NCI-H2107 treated with DMSO at 0.1 percent for 48 hours (cell line): ENCODE results near the gene PRKAB1.
"Not testable (repeated sequence)": the region's sequence is repeated elsewhere in the genome, so short reads cannot be mapped to it uniquely, and the experiment has no call there.

Experiments used
- DNase-seq: peaks from one replicate; lab custom pipeline; 2025; ENCODE audit not compliant: unreplicated experiment; lab: John Stamatoyannopoulos, UW

Gene PRKAB1, protein sequence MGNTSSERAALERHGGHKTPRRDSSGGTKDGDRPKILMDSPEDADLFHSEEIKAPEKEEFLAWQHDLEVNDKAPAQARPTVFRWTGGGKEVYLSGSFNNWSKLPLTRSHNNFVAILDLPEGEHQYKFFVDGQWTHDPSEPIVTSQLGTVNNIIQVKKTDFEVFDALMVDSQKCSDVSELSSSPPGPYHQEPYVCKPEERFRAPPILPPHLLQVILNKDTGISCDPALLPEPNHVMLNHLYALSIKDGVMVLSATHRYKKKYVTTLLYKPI

DNA sequence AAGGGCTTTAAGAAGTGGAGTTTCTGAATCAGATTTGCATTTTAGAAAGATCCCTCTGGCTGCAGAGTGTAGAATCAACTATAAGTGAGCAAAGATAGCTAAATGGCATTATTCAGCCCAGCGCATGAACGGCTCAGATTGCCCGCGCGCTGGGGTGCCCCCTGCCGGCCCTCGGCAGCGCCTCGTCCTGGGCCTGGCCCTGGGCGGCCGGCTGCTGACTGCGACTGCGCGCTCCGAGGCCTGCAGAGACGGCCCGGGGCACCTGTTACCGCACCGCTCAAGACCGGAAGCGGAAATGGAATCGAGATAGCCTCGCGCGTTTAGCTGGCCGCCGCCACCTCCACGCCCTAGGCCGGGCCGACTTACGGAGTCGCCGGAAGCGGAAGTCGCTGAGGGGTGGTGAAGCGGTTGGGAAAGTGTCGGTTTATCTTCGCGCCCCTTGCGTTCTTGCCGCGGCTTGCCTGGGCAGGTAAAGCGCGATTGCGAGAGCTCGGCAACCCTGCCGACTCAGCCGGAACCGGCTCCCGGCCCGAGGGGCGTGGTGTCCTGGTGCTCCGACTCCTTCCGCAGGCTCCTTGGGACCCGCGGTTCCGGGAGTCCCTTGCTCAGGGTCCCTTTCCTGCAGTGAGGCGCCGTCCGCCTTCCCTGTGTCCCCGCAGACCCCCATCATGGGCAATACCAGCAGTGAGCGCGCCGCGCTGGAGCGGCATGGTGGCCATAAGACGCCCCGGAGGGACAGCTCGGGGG lies at the start of gene PRKAB1:
Gene PRKAB1, plus strand, starts transcription at position 557 of the 747 bp plus-strand sequence. Its CDS starts 112 bp downstream, at position 669.
- peak; percentile 93 for DNase-seq

DNA sequence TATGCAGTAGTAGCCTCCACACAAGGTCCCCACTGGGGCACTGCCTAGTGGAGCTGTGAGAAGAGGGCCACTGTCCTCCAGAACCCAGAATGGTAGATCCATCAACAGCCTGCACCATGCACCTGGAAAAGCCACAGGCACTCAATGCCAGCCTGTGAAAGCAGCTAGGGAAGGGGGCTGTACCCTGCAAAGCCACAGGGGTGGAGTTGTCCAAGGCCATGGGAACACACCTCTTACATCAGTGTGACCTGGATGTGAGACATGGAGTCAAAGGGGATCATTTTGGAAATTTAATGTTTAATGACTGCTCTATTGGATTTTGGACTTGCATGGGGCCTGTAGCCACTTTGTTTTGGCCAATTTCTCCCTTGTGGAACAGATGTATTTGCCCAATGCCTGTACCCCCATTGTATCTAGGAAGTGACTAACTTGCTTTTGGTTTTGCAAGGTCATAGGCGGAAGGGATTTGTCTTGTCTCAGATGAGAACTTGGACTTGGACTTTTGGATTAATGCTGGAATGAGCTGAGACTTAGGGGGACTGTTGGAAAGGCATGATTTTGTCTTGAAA lies 49.5 kb upstream of the PRKAB1 start:
- not testable (repeated sequence) for DNase-seq

DNA sequence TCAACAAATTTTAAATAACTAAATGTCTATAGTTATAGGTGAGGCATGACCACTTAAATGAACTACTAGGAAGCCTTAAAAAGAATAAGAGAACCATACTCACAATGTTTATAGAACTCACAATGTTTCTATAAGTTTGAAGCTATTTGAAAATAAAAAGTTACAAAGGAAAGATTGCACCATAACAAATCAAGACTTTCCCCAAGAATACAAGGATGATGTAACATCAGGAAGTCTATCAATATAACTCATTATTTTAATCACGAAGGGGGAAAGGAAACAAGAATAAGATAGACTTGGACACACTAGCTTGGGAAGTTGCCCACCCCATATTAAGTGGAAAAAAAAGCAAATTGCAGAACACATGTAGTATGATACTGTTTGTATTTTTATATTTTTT lies 47.4 kb upstream of the PRKAB1 start:
- DNase-seq = no peak

DNA sequence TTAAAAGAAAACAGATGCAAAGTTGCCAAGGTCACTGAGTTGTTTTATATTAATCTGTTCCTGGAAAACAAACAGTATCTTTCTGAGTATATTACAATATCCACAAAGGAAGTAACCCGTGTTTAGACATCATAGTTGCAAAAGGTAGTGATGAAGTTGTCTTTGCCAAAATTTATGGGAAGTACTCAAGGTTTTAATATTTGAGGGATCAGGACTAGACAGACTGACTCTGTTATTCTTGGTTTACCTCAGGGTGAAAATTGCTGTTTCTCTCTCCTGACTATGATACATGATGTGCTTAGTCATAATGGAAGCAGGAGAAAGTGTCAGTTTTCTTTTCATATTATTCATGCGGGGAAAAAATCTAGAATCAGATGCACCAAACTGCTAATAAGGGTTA lies 46.1 kb upstream of the PRKAB1 start:
- DNase-seq = no peak

DNA sequence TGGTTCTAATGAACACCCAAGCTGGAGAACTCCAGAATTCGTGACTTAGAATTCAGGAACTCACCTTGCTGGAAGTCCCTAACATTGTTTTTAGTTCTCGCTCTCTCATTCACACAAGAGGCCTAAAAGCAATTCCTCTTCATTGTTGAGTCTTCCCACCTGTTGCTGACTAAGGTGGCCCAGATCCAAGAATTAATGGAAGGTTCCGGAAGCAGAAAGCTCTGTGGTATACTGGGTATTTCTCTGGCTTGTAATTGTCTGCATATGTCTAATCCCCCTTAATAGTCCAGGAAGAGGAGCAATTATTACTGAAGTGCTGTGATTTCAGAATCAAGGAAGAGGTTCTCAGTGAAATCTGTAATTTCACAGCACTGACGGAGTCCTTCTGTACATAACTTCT lies 43.0 kb upstream of the PRKAB1 start:
- DNase-seq = peak; percentile 89

DNA sequence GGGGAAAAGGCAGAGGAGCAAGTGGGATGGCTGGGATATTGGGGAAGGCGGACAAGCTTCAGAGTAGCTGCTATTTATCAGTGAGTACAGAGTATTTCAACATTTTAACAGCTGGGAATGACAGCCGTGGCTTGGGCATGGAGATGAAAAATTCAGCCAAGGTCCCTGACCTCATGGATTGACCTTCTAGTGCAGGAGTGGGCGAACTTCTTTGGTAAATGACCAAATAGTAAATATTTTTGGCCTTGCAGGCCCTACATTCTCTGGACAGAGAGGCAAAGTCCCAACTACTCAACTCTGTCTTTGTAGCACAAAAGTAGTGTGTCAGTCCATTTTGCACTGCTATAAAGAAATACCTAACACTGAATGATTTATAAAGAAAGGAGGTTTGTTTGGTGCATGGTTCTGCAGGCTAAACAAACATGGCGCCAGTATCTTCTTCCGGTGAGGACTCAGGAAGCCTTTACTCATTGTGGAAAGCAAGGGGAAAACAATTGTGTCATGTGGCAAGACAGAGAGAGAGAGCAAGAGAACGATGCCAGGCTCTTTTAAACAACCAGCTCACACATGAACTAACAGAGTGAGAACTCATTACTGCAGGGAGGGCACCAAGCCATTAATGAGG lies 40.8 kb upstream of the PRKAB1 start:
- no peak for DNase-seq

DNA sequence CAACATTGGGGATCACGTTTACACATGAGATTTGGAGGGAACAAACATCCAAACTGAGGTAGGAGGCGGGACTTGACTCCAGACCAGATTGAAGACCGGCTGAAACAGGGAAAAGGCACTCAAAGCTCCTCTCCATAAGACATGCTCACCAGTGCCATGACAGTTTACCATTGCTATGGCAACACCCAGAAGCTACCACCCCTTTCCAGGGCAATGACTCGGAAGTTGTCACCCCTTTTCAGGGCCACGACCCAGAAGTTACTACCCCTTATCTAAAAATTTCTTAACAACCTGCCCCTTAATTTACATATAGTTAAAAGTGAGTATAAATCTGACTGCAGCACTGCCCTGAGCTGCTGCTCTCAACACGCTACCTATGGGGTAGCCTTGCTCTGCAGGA lies 40.2 kb upstream of the PRKAB1 start:
- DNase-seq = no peak

DNA sequence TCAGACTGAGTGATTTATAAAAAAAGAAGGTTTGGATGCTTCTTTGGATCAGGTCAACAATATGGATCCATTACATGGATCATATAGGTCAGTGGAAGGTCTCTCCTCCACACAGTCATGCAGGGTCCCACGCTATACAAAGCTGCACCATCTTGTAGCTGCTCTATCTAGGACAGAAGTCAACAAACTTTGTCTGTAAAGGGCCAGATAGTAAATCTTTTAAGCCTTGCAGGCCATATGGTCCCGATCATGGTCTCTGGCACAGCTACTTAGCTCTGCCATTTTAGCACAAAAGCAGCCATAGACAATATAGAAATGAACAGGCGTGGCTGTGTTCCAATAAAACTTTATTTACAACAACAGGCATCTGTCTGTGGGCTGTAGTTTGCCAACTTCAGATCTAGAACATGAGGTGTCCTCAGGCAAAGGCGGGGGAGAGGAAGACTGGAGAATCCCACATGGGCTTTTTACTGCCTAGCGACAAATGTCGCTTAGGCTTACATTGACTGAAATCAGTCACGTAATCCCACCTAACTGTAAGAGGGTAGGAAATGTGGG lies 37.6 kb upstream of the PRKAB1 start:
- DNase-seq = no peak

DNA sequence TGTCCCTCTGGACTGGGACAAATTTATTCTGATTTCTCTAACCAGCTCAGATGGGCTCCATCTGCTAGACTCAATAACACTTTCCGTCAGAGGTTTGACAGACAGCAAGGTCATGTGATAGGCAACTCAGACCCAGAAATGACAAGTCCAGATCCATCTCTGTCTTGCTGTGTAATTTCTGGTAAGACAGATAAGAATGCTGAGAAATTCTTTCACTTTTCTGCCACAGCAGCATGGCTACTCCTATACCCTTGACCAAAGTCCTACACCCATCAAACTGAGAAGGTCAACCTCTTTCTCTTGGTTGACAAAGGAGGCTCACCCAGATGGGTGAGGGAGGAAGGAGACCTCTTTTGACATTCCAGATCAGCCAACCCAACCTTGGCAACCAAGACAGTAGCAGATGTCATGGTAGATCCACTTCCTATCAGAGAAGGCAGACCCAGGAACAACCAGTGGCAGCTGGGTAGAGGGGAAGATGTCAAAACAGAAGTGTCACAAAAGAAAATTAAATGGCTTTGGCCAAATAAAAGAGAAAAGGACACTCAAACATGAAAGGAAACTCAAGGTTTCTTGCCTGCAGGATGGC lies 36.9 kb upstream of the PRKAB1 start:
- DNase-seq = no peak

DNA sequence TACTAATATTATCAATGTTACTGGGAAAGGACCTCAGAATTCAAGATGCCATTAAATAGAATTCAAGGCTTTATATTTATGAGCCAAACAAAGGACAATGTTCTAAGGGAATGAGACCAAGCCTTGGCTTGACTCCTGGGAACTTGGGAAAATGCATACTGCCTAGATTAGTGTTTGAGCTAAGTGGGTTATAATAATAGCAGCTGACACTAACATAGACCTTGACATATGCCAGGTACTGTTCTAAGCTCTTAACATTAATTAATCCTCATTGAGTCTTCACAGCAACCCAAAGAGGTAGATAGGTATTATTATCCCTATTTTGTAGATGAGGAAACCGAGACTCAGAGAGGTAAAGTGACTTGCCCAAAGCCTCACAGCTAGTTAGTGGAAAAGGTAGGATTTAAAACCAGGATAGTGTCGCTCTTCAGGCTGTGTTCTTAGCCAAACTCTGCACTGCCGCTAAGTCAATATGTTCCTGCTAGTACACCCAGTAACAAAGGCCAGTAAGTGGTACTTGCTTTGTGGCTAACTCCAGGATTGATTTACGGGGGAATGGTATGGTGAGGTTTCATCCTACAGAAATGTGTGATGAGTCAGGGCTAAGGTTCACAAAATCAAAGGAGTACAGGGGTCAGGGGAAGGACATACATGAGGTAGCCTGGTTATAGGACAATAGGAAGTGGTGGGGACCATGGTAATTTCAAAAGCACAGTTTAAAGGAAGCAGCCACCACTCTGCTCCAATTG lies 35.8 kb upstream of the PRKAB1 start:
- DNase-seq = no peak

DNA sequence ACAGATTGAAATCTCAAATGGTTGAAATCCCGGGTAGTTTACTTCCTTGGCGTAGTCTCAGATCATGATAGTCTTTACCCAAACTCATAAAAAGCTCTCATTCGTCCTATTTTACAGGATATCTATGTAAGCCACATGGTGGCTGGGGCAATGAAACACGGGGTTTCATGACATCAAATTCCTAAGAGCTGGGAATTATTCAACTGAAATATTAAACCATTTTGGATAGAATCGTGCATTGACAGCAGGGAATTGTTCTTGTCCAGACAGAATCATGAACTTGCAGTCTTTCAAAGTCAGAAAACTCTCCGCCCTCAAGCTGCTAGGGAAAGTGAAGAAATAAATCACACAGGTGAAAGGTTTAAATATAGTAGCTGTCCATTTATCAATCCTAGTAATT lies 33.2 kb upstream of the PRKAB1 start:
- DNase-seq = no peak

DNA sequence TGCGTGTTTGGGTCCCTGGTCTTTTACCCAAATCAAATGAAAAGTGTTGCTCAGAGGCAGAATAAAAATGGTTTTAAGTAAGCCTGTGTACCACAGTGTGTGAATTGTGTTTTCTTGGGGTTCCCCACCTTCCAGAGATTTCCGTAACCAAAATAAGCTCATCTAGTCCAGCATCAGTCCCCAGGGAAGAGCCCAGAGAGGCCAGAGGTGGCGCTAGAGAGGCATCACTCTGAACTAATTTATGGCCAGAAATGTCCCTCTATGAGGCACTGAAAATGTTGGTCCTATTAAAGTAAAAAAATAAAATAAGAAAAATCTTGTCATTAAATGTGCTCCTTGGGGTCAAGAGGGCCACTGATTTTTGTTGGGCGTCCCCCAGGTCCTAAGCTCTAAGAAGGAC lies 24.9 kb upstream of the PRKAB1 start:
- DNase-seq = no peak

DNA sequence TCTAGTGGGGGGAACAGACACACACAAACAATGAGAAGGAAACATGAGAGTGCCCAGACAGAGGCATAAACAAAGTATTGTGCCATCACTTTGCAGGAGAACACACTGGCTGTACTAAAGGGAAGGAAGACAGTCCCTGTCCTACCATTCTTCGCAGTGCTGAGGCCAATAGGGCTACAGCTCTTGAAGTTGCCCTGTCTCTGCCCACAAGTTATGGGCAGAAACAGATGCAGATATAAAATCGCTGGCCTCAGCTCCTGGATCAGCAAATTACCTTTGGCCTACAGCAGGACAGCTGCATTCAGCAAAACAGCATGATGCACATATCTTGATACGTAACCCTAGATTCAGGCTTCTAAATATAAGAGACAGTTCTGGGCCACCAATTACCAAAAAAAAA lies 23.0 kb upstream of the PRKAB1 start:
- DNase-seq = no peak

DNA sequence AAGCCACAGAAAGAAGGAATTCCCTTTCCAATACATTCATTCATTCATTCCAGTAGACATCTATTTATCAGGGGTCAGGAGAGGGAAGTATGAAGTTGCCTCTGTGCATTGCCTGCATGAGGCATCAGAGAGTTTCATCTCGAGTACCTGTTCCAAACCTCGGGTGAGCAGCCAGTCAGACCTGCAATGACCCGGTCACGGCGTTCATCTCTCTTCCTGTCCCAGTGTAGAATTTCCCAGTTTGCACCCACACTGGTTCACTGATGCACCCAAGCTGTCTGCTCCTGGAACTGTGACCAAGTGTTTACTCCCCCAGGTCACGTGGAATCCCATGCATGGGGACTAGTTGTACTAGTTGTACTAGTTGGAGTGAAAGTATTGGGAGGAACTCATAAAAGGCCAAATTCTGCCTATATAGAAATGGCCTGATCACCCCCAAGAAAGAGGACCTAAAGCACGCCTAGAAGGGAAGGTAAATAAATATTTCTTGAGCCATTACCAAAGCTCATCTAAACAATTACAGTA lies 22.3 kb upstream of the PRKAB1 start:
- no peak for DNase-seq

DNA sequence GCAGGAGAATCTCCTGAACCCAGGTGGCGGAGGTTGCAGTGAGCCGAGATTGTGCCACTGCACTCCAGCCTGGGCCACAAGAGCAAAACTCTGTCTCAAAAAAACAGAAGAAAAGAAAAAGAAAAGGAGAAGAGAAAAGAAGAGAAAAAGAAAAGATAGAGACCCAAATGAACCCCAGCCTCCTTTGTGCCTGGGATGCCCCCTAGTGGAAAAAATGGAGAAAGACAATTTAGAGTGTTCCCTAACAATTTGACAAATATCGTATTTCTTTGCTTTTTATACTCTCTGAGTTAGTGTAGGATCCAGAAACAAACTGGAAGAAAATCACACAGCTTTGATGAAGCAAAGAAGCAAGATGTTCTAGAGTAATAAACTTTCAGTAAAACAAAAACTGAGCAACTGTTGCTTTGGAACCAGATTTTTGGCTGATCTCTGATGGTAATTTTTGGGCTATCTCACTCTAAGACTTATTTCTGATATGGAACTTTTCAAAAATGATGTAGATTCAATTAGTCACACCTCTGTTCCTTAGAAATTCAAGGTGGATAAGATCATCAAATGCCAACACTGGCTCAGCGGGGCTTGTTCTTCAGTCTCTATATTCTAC lies 18.6 kb upstream of the PRKAB1 start:
- peak; percentile 33 for DNase-seq

DNA sequence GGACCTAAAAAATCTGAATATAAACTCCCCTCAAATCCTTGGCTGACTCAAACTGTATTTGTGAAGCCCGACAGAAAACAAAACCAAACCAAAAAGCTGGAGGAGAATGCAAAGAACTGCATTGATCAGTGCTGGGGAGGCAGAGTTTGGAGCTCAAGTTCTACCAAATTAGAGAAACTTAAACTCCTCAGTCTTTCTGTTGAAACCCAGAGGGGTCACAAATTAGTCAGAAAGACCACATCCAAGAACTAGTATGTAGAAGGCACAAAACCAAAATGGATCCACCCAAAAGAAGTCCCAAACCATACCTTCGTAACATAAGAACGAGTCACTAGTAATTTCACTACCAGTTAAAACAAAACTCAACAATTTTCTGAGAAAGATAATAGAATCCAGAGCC lies 15.3 kb upstream of the PRKAB1 start:
- no peak for DNase-seq

DNA sequence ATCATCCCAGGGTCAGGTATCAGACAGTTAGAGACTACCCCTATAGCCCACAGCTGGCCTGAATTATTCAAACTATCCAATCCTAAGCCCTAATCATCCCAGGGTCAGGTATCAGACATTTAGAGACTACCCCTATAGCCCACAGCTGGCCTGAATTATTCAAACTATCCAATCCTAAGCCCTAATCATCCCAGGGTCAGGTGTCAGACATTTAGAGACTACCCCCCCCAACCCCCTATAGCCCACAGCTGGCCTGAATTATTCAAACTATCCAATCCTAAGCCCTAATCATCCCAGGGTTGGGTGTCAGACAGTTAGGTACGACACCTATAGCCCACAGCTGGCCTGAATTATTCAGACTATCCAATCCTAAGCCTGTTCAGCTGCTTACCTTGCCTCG lies 10.9 kb upstream of the PRKAB1 start:
- not testable (repeated sequence) for DNase-seq

DNA sequence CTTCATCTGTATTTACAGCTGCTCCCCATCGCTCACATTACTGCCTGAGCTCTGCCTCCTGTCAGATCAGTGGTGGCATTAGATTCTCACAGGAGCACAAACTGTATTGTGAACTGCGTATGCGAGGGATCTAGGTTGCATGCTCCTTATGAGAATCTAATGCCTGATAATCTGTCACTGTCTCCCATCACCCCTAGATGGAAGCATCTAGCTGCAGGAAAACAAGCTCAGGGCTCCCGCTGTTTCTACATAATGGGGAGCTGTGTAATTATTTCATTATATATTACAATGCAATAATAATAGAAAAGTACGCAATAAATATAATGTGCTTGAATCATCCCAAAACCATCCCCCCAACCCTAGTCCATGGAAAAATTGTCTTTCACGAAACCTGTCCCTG lies 9.8 kb upstream of the PRKAB1 start:
- not testable (repeated sequence) for DNase-seq

DNA sequence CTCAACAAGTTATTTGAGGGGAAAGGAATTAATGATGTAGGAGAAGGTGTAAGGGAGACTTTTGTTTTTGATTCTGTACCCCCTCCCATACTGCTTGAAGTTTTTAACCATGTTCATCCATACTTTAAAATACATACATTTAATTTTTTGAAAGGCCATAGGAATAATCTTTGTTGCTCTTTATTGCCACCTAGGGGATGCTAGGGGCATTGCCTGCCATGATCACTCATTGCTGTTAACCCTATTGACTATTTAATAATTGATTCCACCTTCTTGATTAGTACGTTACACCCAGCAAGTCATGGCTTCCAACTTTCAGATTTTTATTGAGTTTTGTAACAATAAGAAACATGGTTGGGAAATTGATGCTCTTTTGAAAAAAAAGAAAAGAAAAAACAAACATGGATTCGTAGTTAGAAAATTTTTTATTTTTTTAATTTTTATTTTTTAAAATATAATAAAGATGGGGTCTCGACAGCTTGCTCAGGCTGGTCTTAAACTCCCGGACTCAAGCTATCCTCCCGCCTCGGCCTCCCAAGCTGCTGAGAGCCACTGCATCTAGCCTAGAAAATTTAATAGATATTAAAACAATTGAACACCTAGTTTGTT lies 8.5 kb upstream of the PRKAB1 start:
- peak; percentile 38 for DNase-seq
